ENCODE data around the gene SLC37A2. TPM values are rescaled to one million over a fixed set of nuclear protein-coding genes. Genes with fewer than 3 reads are reported as not detected.
A peak's percentile ranks its signal among the peaks of the same experiment; 100 is the strongest.

The SLC37A2 gene
- total RNA-seq, 1 donor from 2014 or later = 3.3 TPM

- H2AFZ ChIP-seq (replicated peaks) = no peak overlapping the region
- peaks cover 63% of the 10 kb centered on the region for H3K27me3 ChIP-seq
- H3K27ac Mint-ChIP-seq = no peak overlapping the region
- H3K4me1 Mint-ChIP-seq = no peaks in the 10 kb centered on the region
- peaks cover 21% of the 10 kb centered on the region for H3K27me3 Mint-ChIP-seq (ENCODE audit: insufficient read depth, low read depth)
- TF ChIP-seq EZH2phosphoT487 (IDR thresholded peaks at IDR 0.05) (no peak), CTCF (IDR thresholded peaks at IDR 0.05) (no peak), EZH2 (IDR thresholded peaks at IDR 0.05) (no peak)
- H3K36me3 Mint-ChIP-seq = no peaks in the 10 kb centered on the region
- no peak overlapping the region for H3K9ac ChIP-seq
- H3K9me3 Mint-ChIP-seq = no peaks in the 10 kb centered on the region
- no peaks in the 10 kb centered on the region for H4K20me1 ChIP-seq (ENCODE audit: low read depth)
- no peak overlapping the region for H3K4me3 Mint-ChIP-seq
- peaks cover 7% of the 10 kb centered on the region for H3K4me1 ChIP-seq
- peaks cover 6% of the 10 kb centered on the region for H3F3A ChIP-seq (ENCODE audit: low read depth)
- H3K4me3 ChIP-seq = no peak overlapping the region
- no peak overlapping the region for H3K4me2 ChIP-seq
- no peaks in the 10 kb centered on the region for H3K36me3 ChIP-seq
- no peaks in the 10 kb centered on the region for H3K9me3 ChIP-seq (ENCODE audit: low read depth)
- no peaks in the 10 kb centered on the region for H3K79me2 ChIP-seq (ENCODE audit: low read depth)
- no peak overlapping the region for H3K27ac ChIP-seq
- no peak for DNase-seq (ENCODE audit: low spot score)
Measured at GRCh38 chr11:125061281-125061680, 1.8 kb upstream of the SLC37A2 start.

GRCh38 chr11:125062218-125062930, 731 bp upstream of the SLC37A2 start:
- Histone ChIP-seq H3K9me3 (ENCODE audit: low read depth) (no peaks in the 10 kb centered on the region), H3F3A (ENCODE audit: low read depth) (peaks cover 6% of the 10 kb centered on the region), H3K27ac (no peak overlapping the region), H3K4me1 (peaks cover 7% of the 10 kb centered on the region), H3K9ac (no peak overlapping the region), H3K27me3 (peaks cover 68% of the 10 kb centered on the region), H3K4me2 (peak overlapping the region; percentile 79), H3K79me2 (ENCODE audit: low read depth) (no peaks in the 10 kb centered on the region), H2AFZ (replicated peaks) (peak overlapping the region; percentile 80), H3K36me3 (no peaks in the 10 kb centered on the region), H4K20me1 (ENCODE audit: low read depth) (no peaks in the 10 kb centered on the region), H3K4me3 (peak overlapping the region; percentile 61)
- no peaks in the 10 kb centered on the region for H3K36me3 Mint-ChIP-seq
- H3K4me1 Mint-ChIP-seq = no peaks in the 10 kb centered on the region
- peak overlapping the region; percentile 85 for H3K4me3 Mint-ChIP-seq
- DNase-seq (ENCODE audit: low spot score) = no peak
- TF ChIP-seq EZH2 (IDR thresholded peaks at IDR 0.05) (peak; percentile 27), EZH2phosphoT487 (IDR thresholded peaks at IDR 0.05) (no peak)
- no peaks in the 10 kb centered on the region for H3K9me3 Mint-ChIP-seq
- H3K27me3 Mint-ChIP-seq (ENCODE audit: insufficient read depth, low read depth) = peaks cover 21% of the 10 kb centered on the region
- no peak overlapping the region for H3K27ac Mint-ChIP-seq

GRCh38 chr11:125063429-125064043, 431 bp downstream of the SLC37A2 start:
- peak; percentile 50 for DNase-seq (ENCODE audit: low spot score)
- H3K27me3 ChIP-seq = peaks cover 68% of the 10 kb centered on the region
- no peak overlapping the region for H3K27ac Mint-ChIP-seq
- H4K20me1 ChIP-seq (ENCODE audit: low read depth) = no peaks in the 10 kb centered on the region
- peaks cover 6% of the 10 kb centered on the region for H3F3A ChIP-seq (ENCODE audit: low read depth)
- H3K79me2 ChIP-seq (ENCODE audit: low read depth) = no peaks in the 10 kb centered on the region
- H3K9me3 ChIP-seq (ENCODE audit: low read depth) = no peaks in the 10 kb centered on the region
- peak overlapping the region; percentile 79 for H3K4me2 ChIP-seq
- no peak overlapping the region for H3K9ac ChIP-seq
- no peaks in the 10 kb centered on the region for H3K36me3 Mint-ChIP-seq
- H3K4me1 Mint-ChIP-seq = no peaks in the 10 kb centered on the region
- peaks cover 7% of the 10 kb centered on the region for H3K4me1 ChIP-seq
- H3K36me3 ChIP-seq = no peaks in the 10 kb centered on the region
- H3K27ac ChIP-seq = no peak overlapping the region
- H3K9me3 Mint-ChIP-seq = no peaks in the 10 kb centered on the region
- peaks cover 21% of the 10 kb centered on the region for H3K27me3 Mint-ChIP-seq (ENCODE audit: insufficient read depth, low read depth)
- peak overlapping the region; percentile 80 for H2AFZ ChIP-seq (replicated peaks)
- H3K4me3 Mint-ChIP-seq = peak overlapping the region; percentile 76
- peak overlapping the region; percentile 61 for H3K4me3 ChIP-seq
- TF ChIP-seq CTCF (IDR thresholded peaks at IDR 0.05) = no peak

GRCh38 chr11:125064070-125064469, 965 bp downstream of the SLC37A2 start:
- Histone ChIP-seq H2AFZ (replicated peaks) (peak overlapping the region; percentile 80), H3K79me2 (ENCODE audit: low read depth) (no peaks in the 10 kb centered on the region), H3K4me1 (peaks cover 7% of the 10 kb centered on the region), H4K20me1 (ENCODE audit: low read depth) (no peaks in the 10 kb centered on the region), H3K9me3 (ENCODE audit: low read depth) (no peaks in the 10 kb centered on the region), H3K36me3 (no peaks in the 10 kb centered on the region), H3K27ac (no peak overlapping the region), H3K9ac (no peak overlapping the region), H3K4me2 (peak overlapping the region; percentile 79), H3F3A (ENCODE audit: low read depth) (peaks cover 6% of the 10 kb centered on the region), H3K4me3 (peak overlapping the region; percentile 61), H3K27me3 (peaks cover 68% of the 10 kb centered on the region)
- no peaks in the 10 kb centered on the region for H3K9me3 Mint-ChIP-seq
- DNase-seq (ENCODE audit: low spot score) = no peak
- H3K27me3 Mint-ChIP-seq (ENCODE audit: insufficient read depth, low read depth) = peaks cover 21% of the 10 kb centered on the region
- H3K4me1 Mint-ChIP-seq = no peaks in the 10 kb centered on the region
- TF ChIP-seq CTCF (IDR thresholded peaks at IDR 0.05) (no peak), EZH2 (IDR thresholded peaks at IDR 0.05) (no peak), EZH2phosphoT487 (IDR thresholded peaks at IDR 0.05) (no peak)
- H3K36me3 Mint-ChIP-seq = no peaks in the 10 kb centered on the region
- H3K4me3 Mint-ChIP-seq = peak overlapping the region; percentile 76
- H3K27ac Mint-ChIP-seq = no peak overlapping the region
